ENCODE measurements around the gene SNTG2. TPM values are rescaled to one million over a fixed set of nuclear protein-coding genes. Genes with fewer than 3 reads are reported as not detected.

SNTG2 gene
- total RNA-seq, 1 donor: 0.09 TPM

GRCh38 chr2:1153920-1154319 is 203.3 kb downstream of the SNTG2 start:
- no peak overlapping the region for H3K4me3 ChIP-seq (ENCODE audit: low read depth, low read length)
- no peak for DNase-seq (ENCODE audit: low read depth)
- TF ChIP-seq CTCF (IDR thresholded peaks at IDR 0.05; ENCODE audit: insufficient read depth, low read length): no peak

GRCh38 chr2:1154710-1155594 is 204.3 kb downstream of the SNTG2 start:
- no peak for DNase-seq (ENCODE audit: low read depth)
- TF ChIP-seq CTCF (IDR thresholded peaks at IDR 0.05; ENCODE audit: insufficient read depth, low read length): no peak
- H3K4me3 ChIP-seq (ENCODE audit: low read depth, low read length): no peak overlapping the region

- DNase-seq (ENCODE audit: low read depth): no peak
- TF ChIP-seq CTCF (IDR thresholded peaks at IDR 0.05; ENCODE audit: insufficient read depth, low read length): no peak
- no peak overlapping the region for H3K4me3 ChIP-seq (ENCODE audit: low read depth, low read length)
Observed at GRCh38 chr2:1156059-1156458, 205.4 kb downstream of the SNTG2 start.

- no peak for DNase-seq (ENCODE audit: low read depth)
- H3K4me3 ChIP-seq (ENCODE audit: low read depth, low read length): no peak overlapping the region
- TF ChIP-seq CTCF (IDR thresholded peaks at IDR 0.05; ENCODE audit: insufficient read depth, low read length): no peak
Observed at GRCh38 chr2:1156531-1156930, 205.9 kb downstream of the SNTG2 start.

GRCh38 chr2:1157107-1157506 is 206.5 kb downstream of the SNTG2 start:
- no peak overlapping the region for H3K4me3 ChIP-seq (ENCODE audit: low read depth, low read length)
- no peak for TF ChIP-seq CTCF (IDR thresholded peaks at IDR 0.05; ENCODE audit: insufficient read depth, low read length)
- no peak for DNase-seq (ENCODE audit: low read depth)

- no peak for DNase-seq (ENCODE audit: low read depth)
- TF ChIP-seq CTCF (IDR thresholded peaks at IDR 0.05; ENCODE audit: insufficient read depth, low read length): no peak
Observed at GRCh38 chr2:1159013-1159412, 208.4 kb downstream of the SNTG2 start.

More at GRCh38 chr2:1159013-1159412, 208.4 kb downstream of the SNTG2 start:
- H3K4me3 ChIP-seq (ENCODE audit: low read depth, low read length): no peak overlapping the region
